ENCODE results near the gene GALNT12.

GRCh38 chr9:98896632-98897031 lies 89.2 kb downstream of the GALNT12 start:
- TF ChIP-seq CTCF (IDR thresholded peaks at IDR 0.05; ENCODE audit: insufficient read depth, low read depth, low read length) (no peak), EZH2 (IDR thresholded peaks at IDR 0.05; ENCODE audit: insufficient read depth, low read length) (no peak)
